Muscle layer of colon (tissue), 2 donors: ENCODE data around the gene COQ8B.
A peak's percentile ranks its signal among the peaks of the same experiment; 100 is the strongest.

Experiments
- H3K27ac ChIP-seq: one replicate; pipeline ENCODE4 v1.7.0; 2013; ENCODE audit warnings: low read depth, mild to moderate bottlenecking, low read length, moderate library complexity
- H3K27me3 ChIP-seq, 2 donors: one replicate each; pipeline ENCODE4 v1.7.0; 2013; ENCODE audit warnings: low read length in 2 of 2, mild to moderate bottlenecking in 2 of 2; ENCODE audit not compliant: insufficient read depth in 2 of 2, control insufficient read depth in 1 of 2
- H3K36me3 ChIP-seq: one replicate; pipeline ENCODE4 v1.7.0; 2013; ENCODE audit warnings: mild to moderate bottlenecking, low read length; ENCODE audit not compliant: insufficient read depth
- H3K4me1 ChIP-seq: one replicate; pipeline ENCODE4 v1.7.0; 2013; ENCODE audit warnings: mild to moderate bottlenecking, low read length; ENCODE audit not compliant: insufficient read depth
- H3K4me3 ChIP-seq, 2 donors: one replicate each; pipeline ENCODE4 v1.7.0; 2013; ENCODE audit warnings: low read length in 2 of 2, low read depth in 1 of 2, mild to moderate bottlenecking in 1 of 2, moderate library complexity in 1 of 2
- H3K9ac ChIP-seq: one replicate; pipeline ENCODE4 v1.7.0; 2013; ENCODE audit warnings: low read length
- H3K9me3 ChIP-seq: one replicate; pipeline ENCODE4 v1.7.0; 2013; ENCODE audit warnings: mild to moderate bottlenecking, low read length
- donor health status: abdominal sarcoma.
- donor health status: Adenocarcinoma of cecum.

Gene COQ8B

DNA sequence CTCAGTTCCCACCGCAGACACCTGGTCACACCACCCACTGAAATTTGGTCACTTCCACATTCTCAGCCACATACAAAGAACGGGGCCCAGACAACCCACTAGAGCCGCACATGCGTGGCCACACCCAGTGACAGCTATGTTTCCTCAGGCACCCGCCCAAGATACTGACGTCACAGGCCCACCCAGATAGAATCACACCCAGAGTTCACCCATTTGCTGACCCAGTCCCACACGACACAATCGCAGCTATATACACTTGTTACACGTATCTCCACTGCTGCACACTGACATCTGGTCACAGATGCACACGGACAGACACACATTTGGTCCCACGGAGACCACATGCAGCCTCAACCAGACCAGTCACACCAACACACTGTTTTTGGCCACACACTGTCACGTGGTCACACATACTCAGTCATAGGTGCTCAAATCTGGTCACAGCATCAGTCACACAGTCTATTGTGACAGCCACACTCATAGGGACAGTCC lies 29.1 kb downstream of the COQ8B start:
- H3K27me3 ChIP-seq: no peaks in the 10 kb centered on the region
- H3K36me3 ChIP-seq: peaks cover 38% of the 10 kb centered on the region
- peak overlapping the region; percentile 55 for H3K27ac ChIP-seq
- H3K9me3 ChIP-seq: no peaks in the 10 kb centered on the region
- no peak overlapping the region for H3K9ac ChIP-seq
- H3K4me1 ChIP-seq: peaks cover 27% of the 10 kb centered on the region
- peak overlapping the region in 1 of 2 donors; percentile 80 for H3K4me3 ChIP-seq

DNA sequence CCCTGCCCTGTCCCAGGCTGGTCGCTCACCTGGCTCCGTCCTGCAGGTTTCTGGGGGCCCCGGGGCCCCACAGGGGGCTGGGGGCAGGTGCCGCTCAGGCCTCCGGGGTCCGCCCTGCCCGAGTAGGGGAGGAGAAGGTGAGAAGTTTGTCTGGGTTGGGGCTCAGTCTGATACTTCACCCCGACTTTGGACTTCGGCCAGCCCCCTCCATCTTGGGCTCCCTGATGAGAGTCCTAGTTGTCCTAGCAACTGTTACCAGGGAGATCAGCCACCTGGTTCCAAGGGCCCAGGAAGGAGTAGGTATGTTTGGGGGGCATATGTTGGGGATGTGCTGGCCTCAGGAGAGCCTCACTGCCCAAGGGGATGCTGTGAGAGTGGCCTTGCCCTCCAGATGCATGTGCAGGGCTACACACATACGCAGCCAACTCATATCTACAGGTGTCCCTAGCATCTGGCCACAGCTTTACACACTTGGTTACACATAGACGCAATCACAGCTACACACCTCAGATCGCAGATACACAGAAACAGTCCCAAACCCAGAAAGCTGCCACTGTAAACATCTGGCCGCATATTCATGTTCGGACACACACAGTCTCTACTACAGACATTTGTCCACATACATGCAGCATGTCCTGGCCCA lies 29.7 kb downstream of the COQ8B start:
- H3K36me3 ChIP-seq: peaks cover 44% of the 10 kb centered on the region

DNA sequence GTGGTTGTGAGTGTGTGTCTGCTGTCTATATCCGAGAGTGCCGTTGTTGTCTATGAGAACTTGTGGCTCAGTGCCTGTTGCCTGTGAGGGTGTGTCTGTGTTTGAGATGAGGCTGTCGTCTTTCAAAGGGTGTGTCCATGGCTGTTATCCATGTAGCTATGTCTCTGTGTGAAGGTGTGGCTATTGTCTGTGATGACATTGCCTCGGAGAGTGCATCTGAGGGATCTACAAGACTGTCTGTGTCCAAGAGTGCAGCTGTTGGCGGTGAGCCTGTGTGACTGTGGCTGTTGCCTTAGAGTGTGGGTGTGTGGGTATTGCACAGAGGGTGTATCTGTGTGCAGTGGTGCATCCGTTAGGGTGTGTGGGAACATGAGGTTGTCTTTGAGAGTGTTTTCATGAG lies 31.1 kb downstream of the COQ8B start:
- H3K4me1 ChIP-seq: peaks cover 21% of the 10 kb centered on the region
- H3K27me3 ChIP-seq: no peaks in the 10 kb centered on the region
- H3K4me3 ChIP-seq: no peak overlapping the region
- H3K36me3 ChIP-seq: peaks cover 49% of the 10 kb centered on the region
- H3K9me3 ChIP-seq: no peaks in the 10 kb centered on the region
- H3K27ac ChIP-seq: no peak overlapping the region
- no peak overlapping the region for H3K9ac ChIP-seq

More for the DNA sequence above, 29.7 kb downstream of the COQ8B start:
- peak overlapping the region; percentile 55 for H3K27ac ChIP-seq
- H3K9ac ChIP-seq: no peak overlapping the region
- no peaks in the 10 kb centered on the region for H3K27me3 ChIP-seq
- no peak overlapping the region for H3K4me3 ChIP-seq
- H3K4me1 ChIP-seq: peaks cover 27% of the 10 kb centered on the region
- no peaks in the 10 kb centered on the region for H3K9me3 ChIP-seq

DNA sequence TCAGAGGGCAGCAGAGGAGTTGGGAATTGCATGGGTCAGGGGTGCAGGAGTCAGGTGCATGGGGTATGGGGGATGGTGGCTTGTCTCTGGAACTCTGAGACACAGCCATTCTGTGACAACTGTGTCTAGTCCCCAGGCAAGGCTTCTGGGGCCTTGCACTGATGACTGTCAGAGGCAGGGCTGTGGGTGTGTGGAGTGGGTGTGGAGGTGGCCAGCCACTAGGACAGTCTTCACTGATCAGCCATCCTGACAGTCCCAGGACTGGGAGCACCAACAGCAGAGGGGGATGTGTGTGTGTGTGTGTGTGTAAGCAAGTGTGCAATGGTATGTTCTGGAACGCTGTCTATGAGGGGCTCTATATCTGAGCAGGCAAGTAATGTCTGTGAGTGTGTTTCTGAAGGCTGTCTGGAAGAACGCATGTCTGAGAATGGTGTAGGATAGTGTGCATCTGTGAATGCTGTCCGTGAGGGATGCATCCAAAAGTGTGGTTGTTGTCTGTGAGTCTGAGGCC lies 31.6 kb downstream of the COQ8B start:
- H3K4me1 ChIP-seq: peaks cover 21% of the 10 kb centered on the region
- peaks cover 50% of the 10 kb centered on the region for H3K36me3 ChIP-seq
- H3K27me3 ChIP-seq: no peaks in the 10 kb centered on the region
- H3K27ac ChIP-seq: no peak overlapping the region
- no peaks in the 10 kb centered on the region for H3K9me3 ChIP-seq
- H3K9ac ChIP-seq: no peak overlapping the region
- H3K4me3 ChIP-seq: no peak overlapping the region

DNA sequence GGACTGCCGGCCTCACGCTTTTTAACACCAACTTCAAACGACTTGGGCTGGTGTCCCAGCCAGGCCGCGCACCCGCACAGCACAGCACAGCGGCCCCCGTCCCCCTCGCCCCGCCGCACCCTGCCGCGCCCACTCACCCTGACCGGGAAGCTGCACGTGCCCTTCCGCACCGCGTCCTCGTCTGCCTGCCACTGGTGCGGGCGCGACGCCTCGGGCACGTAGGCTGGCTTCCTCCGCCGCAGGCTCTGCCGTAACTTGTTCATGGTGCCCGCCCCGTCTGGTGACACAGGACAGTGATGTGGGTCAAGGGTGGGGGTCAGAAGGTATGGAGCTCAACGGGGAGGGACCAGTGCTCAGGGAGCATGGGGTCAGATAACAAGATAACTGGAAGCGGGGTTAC lies 32.4 kb downstream of the COQ8B start:
- Histone ChIP-seq H3K36me3 (peaks cover 54% of the 10 kb centered on the region), H3K27ac (no peak overlapping the region), H3K9ac (no peak overlapping the region), H3K4me1 (peaks cover 16% of the 10 kb centered on the region), H3K27me3 (no peaks in the 10 kb centered on the region), H3K9me3 (no peaks in the 10 kb centered on the region), H3K4me3 (no peak overlapping the region)

DNA sequence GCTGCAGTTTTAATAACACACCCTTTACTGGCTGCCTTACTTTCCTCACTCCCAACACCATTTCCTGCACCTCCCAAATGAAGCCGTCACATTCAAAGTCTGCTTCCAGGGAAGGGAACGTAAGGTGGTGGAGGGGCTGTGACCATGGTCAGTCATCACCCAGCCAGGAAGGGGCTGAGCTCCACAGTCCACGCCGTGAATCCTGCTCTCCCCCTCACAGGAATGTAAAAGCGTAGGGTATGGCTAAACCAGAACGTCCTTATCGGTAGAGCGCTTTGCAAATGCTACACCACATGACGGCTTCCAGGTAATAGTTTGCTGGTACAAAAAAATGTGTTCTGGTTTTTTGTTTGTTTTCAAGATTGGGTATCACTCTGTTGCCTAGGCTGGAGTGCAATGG lies 33.2 kb downstream of the COQ8B start:
- H3K9me3 ChIP-seq: no peaks in the 10 kb centered on the region
- no peaks in the 10 kb centered on the region for H3K27me3 ChIP-seq
- H3K4me1 ChIP-seq: peaks cover 8% of the 10 kb centered on the region
- H3K36me3 ChIP-seq: peaks cover 58% of the 10 kb centered on the region
- H3K4me3 ChIP-seq: no peak overlapping the region
- no peak overlapping the region for H3K27ac ChIP-seq
- no peak overlapping the region for H3K9ac ChIP-seq

DNA sequence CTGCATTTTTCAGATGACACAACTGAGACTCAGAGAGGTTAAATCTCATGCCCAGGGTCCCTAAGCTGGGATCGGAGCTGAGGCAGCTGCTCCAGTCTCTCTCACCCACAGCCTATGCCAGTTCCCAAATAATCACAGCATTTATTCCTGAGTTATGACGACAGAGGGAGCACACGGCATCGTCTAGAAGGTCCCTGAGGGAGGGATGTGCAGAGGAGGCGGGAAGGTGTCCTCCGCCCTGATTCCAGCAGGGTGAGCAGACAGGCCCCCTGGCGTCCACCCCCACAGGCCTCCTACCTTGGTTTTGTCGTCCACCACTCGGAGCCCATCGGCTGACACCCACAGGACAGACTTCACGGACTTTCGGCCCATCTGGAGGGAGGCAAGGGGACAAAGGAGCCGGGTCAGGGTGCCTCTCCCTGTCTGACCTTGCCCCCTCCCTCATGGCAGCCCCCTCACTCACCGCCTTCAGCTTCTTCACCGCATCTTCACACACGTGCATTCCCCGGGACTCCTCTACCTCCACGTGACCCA lies 34.2 kb downstream of the COQ8B start:
- Histone ChIP-seq H3K9me3 (no peaks in the 10 kb centered on the region), H3K36me3 (peaks cover 68% of the 10 kb centered on the region), H3K4me1 (no peaks in the 10 kb centered on the region), H3K4me3 (no peak overlapping the region), H3K9ac (no peak overlapping the region), H3K27ac (no peak overlapping the region), H3K27me3 (no peaks in the 10 kb centered on the region)

DNA sequence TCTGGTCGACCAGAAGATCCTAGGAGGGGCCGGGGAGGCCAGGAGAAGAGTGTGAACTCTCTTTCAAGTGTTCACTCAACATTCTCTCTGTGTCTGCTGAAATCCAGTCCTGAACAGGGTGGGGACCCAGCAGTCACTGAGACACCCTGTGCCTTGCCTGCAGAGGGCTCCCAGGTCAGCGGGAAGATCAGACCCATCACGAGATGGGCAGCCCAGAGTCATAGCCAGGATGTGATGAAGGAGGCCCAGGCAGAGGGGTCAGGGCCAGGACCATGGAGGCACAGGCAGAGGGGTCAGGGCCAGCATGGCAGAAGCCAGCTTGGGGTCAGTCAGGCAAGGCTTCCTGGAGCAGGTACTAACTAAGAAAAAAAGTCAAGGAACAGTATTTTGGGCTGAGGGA lies 35.6 kb downstream of the COQ8B start:
- no peaks in the 10 kb centered on the region for H3K9me3 ChIP-seq
- no peaks in the 10 kb centered on the region for H3K4me1 ChIP-seq
- H3K27me3 ChIP-seq: no peaks in the 10 kb centered on the region
- peaks cover 72% of the 10 kb centered on the region for H3K36me3 ChIP-seq
- H3K4me3 ChIP-seq: no peak overlapping the region
- H3K9ac ChIP-seq: no peak overlapping the region
- no peak overlapping the region for H3K27ac ChIP-seq

DNA sequence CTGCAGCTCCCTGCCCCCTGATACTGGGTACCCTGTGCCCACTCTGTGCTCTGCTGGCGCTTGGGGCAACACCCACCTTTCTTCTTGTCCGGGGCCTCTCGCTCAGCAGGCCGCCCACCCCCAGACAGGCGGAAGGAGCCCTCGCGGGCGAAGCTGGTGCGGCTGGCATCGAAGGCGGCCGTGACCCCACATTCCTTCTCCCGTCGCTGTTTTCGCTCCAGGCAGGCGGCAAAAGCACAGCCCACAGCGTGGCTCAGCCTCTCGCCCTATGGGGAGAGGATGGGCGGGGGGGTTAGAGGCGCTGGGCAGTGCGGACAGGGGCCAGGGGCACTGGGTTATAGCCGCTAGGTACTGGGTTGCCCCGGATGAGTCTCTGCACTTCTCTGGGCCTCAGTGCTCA lies 39.5 kb downstream of the COQ8B start:
- H3K9me3 ChIP-seq: no peaks in the 10 kb centered on the region
- no peak overlapping the region for H3K27ac ChIP-seq
- no peak overlapping the region for H3K9ac ChIP-seq
- no peak overlapping the region for H3K4me3 ChIP-seq
- H3K4me1 ChIP-seq: no peaks in the 10 kb centered on the region
- H3K27me3 ChIP-seq: no peaks in the 10 kb centered on the region
- peaks cover 72% of the 10 kb centered on the region for H3K36me3 ChIP-seq

DNA sequence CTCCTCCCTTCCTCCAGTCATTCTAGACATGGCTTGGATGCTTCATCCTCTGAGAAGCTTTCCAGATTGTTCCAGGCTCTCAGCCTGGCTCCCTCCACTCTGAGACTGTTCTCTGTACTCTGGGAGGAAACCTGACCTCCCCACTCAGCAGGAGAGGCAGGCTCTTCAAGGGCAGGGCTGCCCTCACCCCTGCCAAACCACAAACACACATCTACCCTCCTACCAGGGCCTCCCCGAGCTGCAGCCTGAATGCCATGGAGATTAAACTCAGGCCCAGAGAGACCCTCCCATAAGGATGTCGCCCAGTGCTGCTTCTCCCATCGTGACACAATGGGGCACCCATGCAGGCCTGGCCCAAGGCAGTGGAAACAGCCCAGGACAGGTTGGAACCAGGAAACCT lies 42.4 kb downstream of the COQ8B start:
- H3K9ac ChIP-seq: no peak overlapping the region
- H3K27ac ChIP-seq: no peak overlapping the region
- no peak overlapping the region for H3K4me3 ChIP-seq
- no peaks in the 10 kb centered on the region for H3K27me3 ChIP-seq
- no peaks in the 10 kb centered on the region for H3K4me1 ChIP-seq
- H3K36me3 ChIP-seq: peaks cover 83% of the 10 kb centered on the region
- no peaks in the 10 kb centered on the region for H3K9me3 ChIP-seq

DNA sequence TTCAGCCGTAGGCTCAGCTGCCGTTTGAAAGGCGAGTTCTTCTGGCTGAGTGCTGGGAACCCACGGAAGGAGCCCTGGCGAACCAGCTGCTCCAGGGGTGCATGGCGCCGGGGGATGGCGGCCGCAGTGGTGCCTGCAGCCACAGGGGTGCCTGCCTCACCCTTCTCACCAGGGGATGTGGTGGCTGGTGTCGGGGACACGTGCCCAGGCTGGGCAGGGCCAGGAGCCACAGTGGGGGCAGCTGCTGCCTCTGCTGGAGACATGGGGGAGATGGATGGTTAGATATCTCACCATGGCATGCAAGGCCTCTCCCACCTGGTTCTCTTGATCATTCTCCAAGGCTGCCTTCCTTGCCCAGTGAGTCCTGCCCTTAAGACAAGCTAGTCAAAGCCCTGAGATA lies 43.3 kb downstream of the COQ8B start:
- no peaks in the 10 kb centered on the region for H3K9me3 ChIP-seq

More for the DNA sequence above, 43.3 kb downstream of the COQ8B start:
- no peak overlapping the region for H3K27ac ChIP-seq
- no peaks in the 10 kb centered on the region for H3K27me3 ChIP-seq
- no peak overlapping the region for H3K9ac ChIP-seq
- H3K4me3 ChIP-seq: no peak overlapping the region
- no peaks in the 10 kb centered on the region for H3K4me1 ChIP-seq
- H3K36me3 ChIP-seq: peaks cover 88% of the 10 kb centered on the region
